HepG2 (cell line): ENCODE results near the gene LTA. TPM values are rescaled to one million over a fixed set of nuclear protein-coding genes. Genes with fewer than 3 reads are reported as not detected.

ENCODE experiments used
- ATF6 ChIP-seq: sonication (generic); formaldehyde crosslinking; conservative IDR thresholded peaks from 2 replicates; pipeline ENCODE4 v1.4.0; 2020; ENCODE audit warnings: missing genetic modification reagents
- ATF7-NPFF ChIP-seq: sonication (generic); formaldehyde crosslinking; IDR thresholded peaks from 2 replicates; pipeline ENCODE4 v1.8.1; 2023; ENCODE audit warnings: mild to moderate bottlenecking, low read depth, missing genetic modification reagents, moderate library complexity
- ONECUT2 ChIP-seq: sonication (generic); formaldehyde crosslinking; IDR thresholded peaks from 2 replicates; pipeline ENCODE4 v1.4.0; 2020; ENCODE audit warnings: missing genetic modification reagents
- PCBP2 ChIP-seq: fragments of 200-400 bp; formaldehyde crosslinking; optimal IDR thresholded peaks from 2 replicates; pipeline ENCODE3; 2018; ENCODE audit warnings: low read length, low read depth; ENCODE audit not compliant: poor library complexity, severe bottlenecking
- RERE ChIP-seq: IDR thresholded peaks from 2 replicates; pipeline ENCODE4 v1.6.1; 2016; ENCODE audit warnings: low read depth, missing genetic modification reagents, missing compliant biosample characterization
- SATB2 ChIP-seq: sonication (generic); formaldehyde crosslinking; IDR thresholded peaks from 2 replicates; pipeline ENCODE4 v1.5.0; 2020; ENCODE audit warnings: missing genetic modification reagents
- TBX3 ChIP-seq: fragments of 450-650 bp; IDR thresholded peaks from 2 replicates; pipeline ENCODE4 v1.6.1; 2017; ENCODE audit warnings: antibody characterized with exemption, mild to moderate bottlenecking, inconsistent platforms, borderline replicate concordance
- ZBTB43 ChIP-seq: sonication (generic); formaldehyde crosslinking; conservative IDR thresholded peaks from 2 replicates; pipeline ENCODE4 v1.4.0; 2020; ENCODE audit warnings: missing genetic modification reagents
- ZGPAT ChIP-seq: IDR thresholded peaks from 2 replicates; pipeline ENCODE4 v1.6.1; 2016; ENCODE audit warnings: mild to moderate bottlenecking
- ZKSCAN5 ChIP-seq: sonication (generic); formaldehyde crosslinking; IDR thresholded peaks from 2 replicates; pipeline ENCODE4 v1.5.1; 2020; ENCODE audit warnings: mild to moderate bottlenecking, missing genetic modification reagents
- ZNF101 ChIP-seq: sonication (generic); formaldehyde crosslinking; IDR thresholded peaks from 2 replicates; pipeline ENCODE4 v1.4.0; 2020; ENCODE audit warnings: mild to moderate bottlenecking, low read depth, missing genetic modification reagents, borderline replicate concordance
- ZNF350 ChIP-seq: sonication (generic); formaldehyde crosslinking; IDR thresholded peaks from 2 replicates; pipeline ENCODE4 v1.4.0; 2020; ENCODE audit warnings: mild to moderate bottlenecking, low read depth, missing genetic modification reagents, borderline replicate concordance
- ZNF432 ChIP-seq: sonication (generic); formaldehyde crosslinking; IDR thresholded peaks from 2 replicates; pipeline ENCODE4 v1.5.0; 2020; ENCODE audit warnings: missing genetic modification reagents, mild to moderate bottlenecking, borderline replicate concordance
- ZNF598 ChIP-seq: sonication (generic); formaldehyde crosslinking; IDR thresholded peaks from 2 replicates; pipeline ENCODE4 v1.5.1; 2020; ENCODE audit warnings: mild to moderate bottlenecking, missing genetic modification reagents, borderline replicate concordance
- ZNF768 ChIP-seq: sonication (generic); formaldehyde crosslinking; IDR thresholded peaks from 2 replicates; pipeline ENCODE4 v1.4.0; 2020; ENCODE audit warnings: missing genetic modification reagents
- ZZZ3 ChIP-seq: sonication (generic); formaldehyde crosslinking; IDR thresholded peaks from 2 replicates; pipeline ENCODE4 v1.4.0; 2020; ENCODE audit warnings: missing genetic modification reagents, mild to moderate bottlenecking, borderline replicate concordance
- polyA plus RNA-seq, 8 experiments: library from polyadenylated mRNA; depleted of rRNA in 3 of 8; stranded (reverse) in 7 of 8; unstranded in 1 of 8; fragments of >200 nt; fragmentation: Illumina TruSeq in 4 of 8; extraction: Trizol in 4 of 8; gene quantifications; 2 replicates each; pipeline versions ENCODE4 v1.2.1 to v1.2.3, GENCODE V29; 2011 to 2016; ENCODE audit warnings: low read depth in 4 of 8, missing spikeins in 1 of 8, mixed read lengths in 1 of 8; ENCODE audit not compliant: insufficient read depth in 1 of 8
- total RNA-seq, 5 experiments: library from RNA; depleted of rRNA; stranded (reverse); fragments of >200 nt; fragmentation: Illumina TruSeq; extraction: Trizol; gene quantifications; 2 replicates each; pipeline ENCODE4 v1.2.3, GENCODE V29; 2016; ENCODE audit warnings: low read depth in 1 of 5

The LTA gene
- total and polyA plus RNA-seq, 2 of the 13 experiments (the other 11 are each of a cell fraction or from before 2014, with no cell fraction given) = 0.09 TPM; not detected in 1

- no peak for TF ChIP-seq RERE (CRISPR knock-in tag)
- no peak for TF ChIP-seq SATB2
- TF ChIP-seq ZNF350 (CRISPR knock-in tag) = 0 out of 2 replicates have a peak, but pooled peaks have one; percentile 32
- peak; percentile 39; the same call in 1 of the 2 replicates for TF ChIP-seq ZNF598 (CRISPR knock-in tag)
- TF ChIP-seq ZNF432 (CRISPR knock-in tag) = 0 out of 2 replicates have a peak, but pooled peaks have one; percentile 47
- no peak for TF ChIP-seq PCBP2
- TF ChIP-seq ZKSCAN5 (CRISPR knock-in tag) = 0 out of 2 replicates have a peak, but pooled peaks have one; percentile 27
- TF ChIP-seq ZZZ3 (CRISPR knock-in tag) = no peak
- TF ChIP-seq ZNF768 (CRISPR knock-in tag) = peak; percentile 45; the same call in 1 of the 2 replicates
- peak; percentile 93 for TF ChIP-seq ZGPAT (CRISPR knock-in tag)
- TF ChIP-seq ZBTB43 (CRISPR knock-in tag) = peak; percentile 26; the same call in 1 of the 2 replicates
- 0 out of 2 replicates have a peak, but pooled peaks have one; percentile 1 for TF ChIP-seq ATF6 (CRISPR knock-in tag)
- no peak; the same call in 1 of the 2 replicates for TF ChIP-seq ATF7-NPFF
- no peak for TF ChIP-seq ZNF101
- TF ChIP-seq ONECUT2 (CRISPR knock-in tag) = no peak
- TF ChIP-seq TBX3 = peak; percentile 56; the same call in 1 of the 2 replicates
These were observed 48.7 kb downstream of the LTA start, which contains the start of gene PRRC2A (continued) for GRCh38 chr6:31620586-31621319.
